GM18507 (cell line): ENCODE measurements around the gene TRIM3.

ENCODE experiments used
- DNase-seq: peaks from one replicate; pipeline ENCODE4 v3.0.0; 2011; ENCODE audit warnings: low read depth; ENCODE audit not compliant: insufficient read length; ENCODE audit errors: extremely low spot score
- FAIRE-seq: peaks from 2 replicates; lab custom pipeline; 2011; peaks lifted over from hg19 to GRCh38; lab: Jason Lieb, UNC

Gene TRIM3

DNA sequence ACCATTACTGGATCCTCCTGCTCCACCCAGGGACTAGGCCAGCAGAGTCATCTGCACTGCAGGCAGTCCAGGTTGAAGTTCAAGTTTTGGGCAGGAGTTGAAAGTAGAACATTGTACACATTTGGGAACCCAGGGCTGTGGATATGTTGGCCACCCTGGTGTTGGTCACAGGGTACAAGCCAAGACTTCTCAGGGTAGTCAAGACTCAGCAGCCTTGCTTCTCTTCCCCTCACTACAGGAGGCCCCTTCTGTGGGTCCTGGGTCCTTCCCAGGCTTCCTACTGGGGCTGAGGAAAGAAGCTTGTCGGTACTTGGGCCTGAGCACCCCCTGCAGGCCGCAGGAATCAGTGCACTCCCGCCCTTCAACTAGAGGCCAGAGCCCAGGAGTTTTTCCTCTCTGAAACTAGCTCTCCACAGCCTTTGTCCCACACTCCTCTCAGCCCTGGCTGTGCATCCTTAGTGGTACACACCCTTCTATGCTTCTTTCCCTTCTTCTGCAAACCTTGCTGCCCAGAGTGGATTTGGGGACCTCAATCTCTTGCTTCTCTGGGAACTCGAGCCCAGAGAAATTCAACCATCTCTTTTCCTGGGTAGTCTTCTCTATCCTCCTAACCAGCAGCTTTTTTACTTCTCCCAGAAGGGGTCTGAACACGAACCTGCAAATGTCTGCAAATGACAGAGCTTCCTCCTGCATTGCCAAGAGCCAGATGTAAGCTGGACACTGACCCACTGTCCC lies 30.3 kb downstream of the TRIM3 start:
- FAIRE-seq (peak; percentile 68), DNase-seq (peak; percentile 43)

DNA sequence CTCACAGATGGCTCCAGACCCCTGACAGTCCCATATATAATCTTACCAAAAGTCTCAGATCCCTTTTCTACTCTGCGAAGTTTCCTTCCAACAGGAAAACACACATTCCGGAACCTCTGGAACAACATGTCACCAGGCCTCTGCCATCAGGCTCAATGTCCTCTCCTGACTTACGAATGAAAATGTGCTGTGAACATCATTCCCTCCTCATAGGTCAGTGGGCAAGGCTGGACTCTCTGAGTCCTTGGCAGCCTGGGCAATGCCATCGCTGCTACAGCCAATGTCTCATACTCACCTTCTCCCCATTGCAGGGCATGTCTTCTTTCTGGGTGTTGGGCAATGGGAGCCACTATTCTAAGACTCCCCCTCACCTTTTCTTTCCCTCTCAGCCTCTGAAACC lies 31.3 kb downstream of the TRIM3 start:
- FAIRE-seq (no peak), DNase-seq (no peak)

DNA sequence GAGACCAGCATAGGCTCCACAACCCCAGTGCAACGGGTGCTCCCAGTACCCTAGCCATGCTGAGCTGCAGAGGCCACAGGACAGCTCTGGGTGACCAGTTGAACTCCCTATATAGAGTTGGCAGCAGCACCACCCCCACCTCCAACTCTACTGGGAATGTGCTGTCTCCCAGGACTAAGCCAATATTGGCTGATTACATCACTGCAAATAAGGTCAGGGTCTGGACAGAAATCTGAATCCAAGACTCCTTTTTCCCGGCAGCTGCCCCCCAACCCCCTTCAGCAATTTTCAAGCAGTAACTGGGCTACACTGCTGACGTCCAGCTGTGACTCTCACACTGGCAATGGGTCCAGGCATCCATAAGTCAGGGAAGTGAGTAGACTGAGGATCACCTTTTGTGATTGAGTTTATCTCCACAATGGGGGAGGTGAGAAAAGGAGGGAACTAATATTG lies 32.8 kb downstream of the TRIM3 start, which contains the start of gene HPX:
HPX (minus strand) TSS at position 82 of the 453 bp plus-strand sequence; CDS start at position 58, 24 bp downstream.
- FAIRE-seq (no peak), DNase-seq (no peak)

DNA sequence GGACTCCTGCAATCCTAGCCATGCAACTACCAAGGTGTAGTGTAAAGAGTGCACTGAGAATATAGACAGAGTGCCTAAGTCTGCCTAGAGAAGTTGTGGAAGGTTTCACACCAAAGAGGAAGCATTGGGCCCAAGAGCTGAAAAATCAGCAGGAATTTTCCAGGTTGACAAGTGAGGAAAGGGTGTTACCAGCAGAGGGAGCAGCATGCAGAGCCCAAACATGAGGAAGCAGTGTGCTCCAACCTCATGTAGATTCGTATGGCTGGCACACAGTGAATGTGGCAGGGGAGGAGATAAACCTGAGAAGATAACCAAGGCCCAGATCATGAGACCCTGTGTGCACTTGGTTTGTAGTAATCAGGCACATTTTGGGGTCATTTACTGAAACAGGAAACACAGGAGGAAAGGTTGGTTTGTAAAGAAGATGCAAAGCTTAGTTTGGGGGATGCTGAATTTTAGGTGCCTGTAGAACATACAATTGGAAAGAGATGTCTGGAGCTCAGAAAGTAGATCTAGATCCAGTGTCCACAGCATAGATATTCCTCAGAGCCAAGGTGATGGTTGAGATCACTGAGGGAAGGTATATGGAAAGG lies 34.7 kb downstream of the TRIM3 start:
- DNase-seq (no peak), FAIRE-seq (no peak)

DNA sequence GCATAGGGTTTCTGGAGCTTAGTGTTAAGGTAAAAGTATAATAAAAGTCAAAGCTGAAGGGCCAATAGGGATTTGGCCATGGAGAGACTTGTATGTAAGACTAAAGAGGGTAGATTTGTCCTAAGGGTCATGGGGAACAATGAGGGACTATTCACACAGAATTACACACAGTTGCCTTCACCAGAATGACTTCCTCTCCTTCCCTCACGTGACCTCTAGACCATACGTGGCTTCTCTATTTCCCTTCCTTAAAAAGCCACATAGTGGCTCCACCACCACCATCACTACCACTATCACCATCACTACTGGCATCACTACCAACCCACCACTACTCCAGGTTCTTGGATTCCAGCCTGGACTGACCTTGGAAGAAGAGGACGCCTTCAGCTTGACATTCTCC lies 35.7 kb downstream of the TRIM3 start:
- FAIRE-seq (no peak), DNase-seq (no peak)

DNA sequence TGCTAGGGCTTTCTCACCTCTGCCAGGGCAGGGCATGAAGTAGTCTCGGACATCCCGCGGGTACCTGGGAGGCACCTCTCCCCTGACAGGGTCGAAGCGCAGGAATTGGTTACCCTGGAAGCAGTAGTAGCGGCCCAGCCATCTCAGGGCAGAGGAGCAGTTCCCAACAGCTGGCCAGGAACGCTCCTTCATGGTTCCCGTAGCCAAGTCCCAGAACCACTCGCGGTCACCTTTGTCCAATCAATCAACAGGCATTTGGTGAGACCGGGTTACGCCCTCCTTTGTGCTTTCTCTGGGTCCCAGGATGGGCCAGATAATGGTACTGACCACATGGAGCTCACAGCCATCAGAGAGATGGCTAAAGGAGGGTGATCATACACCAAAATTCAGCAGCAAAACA lies 36.3 kb downstream of the TRIM3 start:
- FAIRE-seq (no peak), DNase-seq (no peak)

DNA sequence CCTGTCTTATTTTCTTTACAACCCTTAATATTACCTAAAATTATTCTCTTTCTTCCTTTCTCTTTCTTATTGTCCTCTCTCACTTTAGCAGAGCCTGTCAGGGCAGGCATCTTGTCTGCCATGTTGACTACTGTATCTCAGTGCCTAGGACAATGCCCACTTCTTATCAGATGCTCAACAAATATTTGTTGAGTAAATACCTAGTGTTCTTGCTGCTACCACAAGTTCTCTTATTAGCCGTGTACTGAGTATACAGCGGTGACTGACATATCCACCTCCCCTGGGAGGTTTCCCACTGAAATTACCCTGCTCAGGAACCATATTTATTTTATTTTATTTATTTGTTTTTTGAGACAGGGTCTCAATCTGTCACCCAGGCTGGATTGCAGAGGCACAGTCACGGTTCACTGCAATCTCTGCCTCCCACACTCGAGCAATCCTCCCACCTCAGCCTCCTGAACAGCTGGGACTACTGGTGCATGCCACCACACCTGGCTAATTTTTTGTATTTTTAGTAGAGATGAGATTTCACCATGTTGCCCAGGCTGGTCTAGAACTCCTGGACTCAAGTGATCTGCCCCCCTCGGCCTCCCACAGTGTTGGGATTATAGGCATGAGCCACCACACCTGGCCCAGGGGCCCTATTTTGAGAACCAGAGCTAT lies 39.6 kb downstream of the TRIM3 start:
- no peak for FAIRE-seq
- DNase-seq: no peak

DNA sequence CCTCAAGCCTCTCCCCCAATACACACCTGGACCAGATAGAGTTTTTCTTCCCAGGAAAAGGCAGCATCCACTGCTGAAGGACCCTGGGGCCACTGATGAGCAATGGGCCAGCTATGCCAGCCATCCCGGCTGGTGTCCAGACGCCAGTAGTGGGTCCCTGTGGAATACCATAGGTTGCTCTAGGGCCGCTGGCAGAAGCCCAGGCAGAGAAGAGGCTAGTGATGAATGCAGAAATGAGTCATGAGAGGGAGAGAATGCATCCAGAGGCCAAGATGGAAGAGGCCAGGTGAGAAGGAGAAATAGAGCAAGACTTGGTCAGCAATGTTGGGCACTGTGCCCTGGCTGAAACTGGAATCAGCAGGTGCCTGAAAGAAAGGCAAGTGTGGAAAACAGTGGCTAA lies 41.9 kb downstream of the TRIM3 start:
- FAIRE-seq (no peak), DNase-seq (no peak)

DNA sequence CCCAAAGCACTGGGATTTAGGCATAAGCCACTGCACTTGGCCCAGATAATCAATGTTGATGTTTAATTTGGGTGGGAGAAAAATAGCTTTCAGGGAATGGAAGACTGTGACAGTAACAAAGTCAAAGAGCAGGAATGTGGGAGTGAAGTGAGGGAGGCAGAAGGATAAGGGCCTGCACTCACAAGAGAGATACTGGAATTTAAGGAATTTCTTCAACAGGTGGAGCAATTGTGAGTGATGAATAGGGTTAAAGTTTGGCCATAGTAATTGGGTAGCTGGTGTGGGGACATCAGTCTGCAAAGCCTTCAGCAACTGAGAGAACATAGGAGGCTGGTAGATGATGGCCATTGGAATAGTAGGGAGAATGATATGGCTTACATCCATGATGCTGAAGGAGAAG lies 46.2 kb downstream of the TRIM3 start:
- DNase-seq: no peak
- FAIRE-seq: no peak

DNA sequence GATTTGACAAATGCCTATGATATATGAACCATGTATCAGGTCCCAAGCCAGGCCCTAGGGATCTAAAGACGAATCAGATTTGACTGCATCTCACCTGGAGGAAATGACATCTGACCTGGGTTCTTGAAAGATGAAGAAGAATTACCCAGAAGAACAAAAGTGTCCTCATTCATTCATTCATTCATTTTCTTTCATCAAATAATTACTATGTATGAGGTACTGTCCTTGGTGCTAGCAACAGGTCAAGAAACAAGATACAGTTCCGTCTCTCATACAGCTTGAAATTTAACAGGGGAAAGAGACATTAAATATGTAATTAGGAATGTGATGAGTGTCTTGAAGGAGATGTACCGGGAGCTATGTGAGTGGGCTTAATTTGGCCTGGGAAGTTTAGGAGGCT lies 53.1 kb downstream of the TRIM3 start:
- no peak for FAIRE-seq

DNA sequence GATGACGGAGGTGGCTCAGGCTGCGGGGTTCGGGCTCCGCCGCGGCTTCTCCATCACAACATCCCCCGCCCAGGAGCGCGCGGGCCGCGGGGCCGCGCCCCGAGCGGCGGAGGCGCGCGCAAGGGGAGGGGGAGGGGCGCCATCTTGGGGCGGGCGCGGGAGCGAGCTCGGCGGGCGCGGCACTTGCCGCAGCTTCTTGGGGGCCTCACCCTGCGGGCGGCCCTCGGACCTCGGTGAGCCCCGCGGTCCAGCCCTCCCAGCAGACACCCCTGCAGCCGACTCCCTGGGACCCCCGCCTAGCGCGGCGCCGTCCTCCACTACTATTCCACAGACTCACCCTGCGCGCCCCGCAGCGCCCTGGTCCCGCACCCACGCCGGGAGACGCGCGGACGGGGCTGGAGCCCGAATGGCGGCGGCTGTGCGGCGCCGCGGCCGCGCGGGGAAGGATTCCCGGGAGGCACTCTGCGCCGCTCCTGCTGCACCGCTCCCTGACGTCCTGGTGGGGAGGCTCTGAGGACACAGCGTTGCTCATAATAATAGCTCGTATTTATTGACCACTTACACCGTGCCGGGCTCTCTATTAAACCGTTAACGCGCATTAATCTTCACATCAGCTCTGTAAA lies 54.6 kb downstream of the TRIM3 start, which contains the start of gene APBB1:
APBB1 (minus strand) TSS at position 86 of the 623 bp plus-strand sequence. CDS start 7,747 bp downstream, outside the sequence.
- DNase-seq (no peak), FAIRE-seq (no peak)

More for the DNA sequence above, 53.1 kb downstream of the TRIM3 start:
- DNase-seq: no peak

DNA sequence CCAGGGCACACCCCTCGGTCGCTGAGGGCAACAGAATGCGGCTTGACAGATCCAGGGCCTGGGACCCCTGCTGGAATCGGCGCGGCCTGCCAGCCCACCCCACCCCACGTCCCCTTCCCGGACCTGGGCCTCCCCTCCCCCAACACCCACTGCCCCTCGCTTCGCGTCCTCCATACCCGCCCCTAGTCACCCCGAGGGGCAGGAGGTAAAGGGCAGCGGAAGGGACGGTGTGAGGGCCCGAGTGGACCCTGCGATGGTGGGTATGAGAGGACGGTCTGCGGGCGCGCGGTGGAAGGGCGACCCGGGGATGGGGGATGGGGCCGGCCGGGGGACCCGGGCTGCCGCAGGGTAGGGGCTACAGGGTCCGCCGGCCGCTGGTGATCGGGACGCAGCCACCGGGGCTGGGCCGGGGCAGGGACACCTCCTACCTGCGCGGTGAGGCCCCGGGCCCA lies 55.2 kb downstream of the TRIM3 start:
- FAIRE-seq (no peak), DNase-seq (no peak)

DNA sequence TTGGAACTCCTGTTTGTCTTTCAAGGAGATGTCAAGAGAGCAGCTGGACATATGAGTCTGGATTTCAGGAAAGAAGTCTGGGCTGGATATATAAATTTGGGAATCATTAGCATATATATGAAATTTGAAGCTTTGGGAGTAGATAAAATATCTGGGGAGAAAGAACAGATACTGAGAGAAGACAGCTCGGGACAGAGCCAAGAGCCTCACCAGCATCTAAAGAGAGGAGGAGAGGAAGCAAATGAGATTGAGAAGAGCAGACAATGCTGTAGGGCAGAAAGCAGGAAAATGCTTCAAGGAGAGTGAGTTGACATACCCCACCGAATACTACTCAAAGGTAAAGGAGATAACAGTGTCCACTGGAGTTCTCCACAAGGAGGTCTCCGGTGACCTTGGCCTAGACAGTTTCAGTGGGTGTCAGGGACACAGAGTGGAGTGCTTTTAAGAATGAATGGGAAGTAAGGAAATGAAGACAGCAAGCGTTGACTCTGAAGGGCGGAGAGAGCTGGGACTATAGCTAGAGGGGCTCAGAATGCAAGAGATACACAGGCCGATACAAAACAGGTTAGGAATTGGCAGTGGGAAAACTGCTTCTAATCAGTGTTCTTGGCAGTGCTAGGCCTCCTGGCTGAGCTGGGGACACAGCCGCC lies 55.7 kb downstream of the TRIM3 start:
- FAIRE-seq (no peak), DNase-seq (no peak)

DNA sequence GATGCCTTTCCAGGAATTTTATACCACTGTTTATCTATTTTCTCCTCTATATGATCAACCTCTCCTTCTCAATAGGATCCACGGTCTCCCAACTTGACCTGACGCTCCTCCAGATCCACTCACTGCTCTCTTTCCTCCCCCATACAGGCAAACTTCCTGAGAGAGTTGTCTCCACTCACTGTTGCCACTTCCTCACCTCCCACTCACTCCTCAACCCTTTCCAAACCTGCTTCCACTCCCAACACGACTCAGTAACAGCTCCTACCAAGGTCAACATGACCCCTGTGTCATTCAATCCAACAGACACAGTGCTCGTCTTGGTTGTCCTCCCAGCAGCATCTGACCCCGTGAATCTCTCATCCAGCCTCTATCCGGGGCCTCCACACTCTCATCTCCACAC lies 57.9 kb downstream of the TRIM3 start:
- no peak for FAIRE-seq
- no peak for DNase-seq

DNA sequence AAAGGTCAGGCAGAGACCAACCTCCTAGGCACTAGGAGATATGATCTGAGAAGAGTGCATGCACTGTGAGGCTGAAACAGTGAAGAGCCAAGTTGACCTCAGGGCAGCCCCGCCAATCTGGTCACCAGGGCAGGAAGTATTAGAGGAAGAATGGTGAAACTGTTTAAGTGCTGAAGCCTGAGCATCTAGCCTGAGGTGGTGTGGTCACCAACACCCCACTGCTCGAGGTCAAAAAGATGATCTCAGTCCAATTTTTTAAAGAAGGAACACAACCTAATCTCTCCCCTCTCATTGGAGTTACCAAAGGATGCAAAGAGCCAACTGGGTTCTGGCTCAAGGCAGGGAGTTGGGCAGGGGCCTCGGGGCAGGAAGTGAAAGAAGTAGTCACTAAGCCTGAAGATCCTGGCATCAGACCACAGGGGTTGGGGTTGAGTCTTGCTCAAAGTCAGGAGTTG lies 58.8 kb downstream of the TRIM3 start:
- DNase-seq (no peak), FAIRE-seq (no peak)

DNA sequence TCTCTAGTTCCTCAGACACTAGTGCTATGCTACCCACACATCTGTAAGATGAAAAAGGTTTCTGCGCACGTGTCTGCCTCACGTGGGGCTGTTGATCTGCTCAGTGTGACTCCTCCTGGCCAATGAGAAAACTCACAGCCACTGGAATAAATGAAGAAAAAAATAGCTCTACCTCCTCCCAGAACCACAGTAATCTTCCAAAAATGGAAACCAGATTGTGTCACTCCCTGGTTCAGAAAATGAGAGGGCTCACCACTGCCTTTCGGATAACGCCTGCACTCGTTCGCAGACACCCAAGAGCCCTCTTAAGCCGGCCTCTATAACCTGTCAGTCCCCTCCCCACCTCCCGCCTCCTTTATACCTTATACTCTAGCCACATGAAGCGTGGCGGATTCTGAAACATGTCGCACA lies 59.9 kb downstream of the TRIM3 start:
- DNase-seq: no peak
- FAIRE-seq: no peak

DNA sequence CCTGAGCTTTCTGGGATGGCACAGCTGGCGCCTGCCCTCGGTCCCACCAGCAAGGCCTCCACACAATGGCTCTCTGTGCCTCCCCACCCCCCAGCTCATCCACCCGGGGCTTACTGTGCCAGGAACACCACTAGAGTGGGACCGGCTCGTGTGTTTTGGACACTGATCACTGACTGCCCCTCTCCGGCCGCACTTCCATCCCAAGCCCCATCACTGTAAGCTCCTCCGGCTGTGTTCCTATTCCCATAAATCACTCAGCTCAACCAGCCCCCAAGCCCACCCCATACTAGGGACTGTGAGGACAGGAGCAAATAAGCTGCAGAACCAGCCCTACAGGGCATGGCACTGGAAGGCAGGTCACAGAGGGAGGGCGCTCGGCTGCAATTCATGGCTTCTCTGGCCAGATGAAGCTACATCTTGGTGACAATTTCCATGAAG lies 62.1 kb downstream of the TRIM3 start:
- no peak for FAIRE-seq
- DNase-seq: no peak

DNA sequence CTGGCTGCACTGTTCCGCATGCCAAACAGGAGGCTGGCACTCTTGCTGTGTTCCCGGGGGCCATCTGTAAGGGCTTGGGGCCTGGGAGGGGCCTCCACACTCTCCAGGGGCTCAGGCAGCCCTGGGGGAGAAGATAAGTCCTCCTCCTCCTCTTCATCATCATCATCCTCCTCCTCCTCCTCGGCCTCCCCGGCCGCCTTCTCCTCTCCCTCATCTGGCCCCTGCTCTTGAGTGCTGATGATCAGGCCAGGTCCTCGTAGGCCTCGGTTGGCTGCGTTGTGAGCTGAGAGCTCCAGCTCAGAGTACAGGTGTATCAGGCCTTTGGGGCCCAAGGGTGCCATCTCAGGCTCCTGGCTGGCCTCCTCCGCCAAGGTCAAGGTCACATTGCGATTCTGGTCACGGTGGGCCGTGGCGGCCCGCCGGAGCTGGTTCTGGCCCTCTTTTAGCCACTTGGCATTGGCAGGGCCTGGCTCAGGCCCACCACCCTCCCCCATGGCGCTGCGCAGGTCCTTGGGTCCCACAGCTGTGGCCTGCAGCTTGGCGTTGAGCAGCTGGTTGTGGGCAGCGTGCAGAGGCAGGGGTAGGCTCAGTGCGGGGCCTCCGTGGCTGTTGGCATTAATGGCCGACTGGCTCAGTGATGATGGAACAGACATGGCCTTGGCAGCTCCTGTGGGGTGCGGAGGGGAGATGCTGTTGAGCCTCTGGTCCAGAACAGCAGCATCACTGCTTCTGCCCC lies 62.9 kb downstream of the TRIM3 start:
- no peak for FAIRE-seq
- no peak for DNase-seq

DNA sequence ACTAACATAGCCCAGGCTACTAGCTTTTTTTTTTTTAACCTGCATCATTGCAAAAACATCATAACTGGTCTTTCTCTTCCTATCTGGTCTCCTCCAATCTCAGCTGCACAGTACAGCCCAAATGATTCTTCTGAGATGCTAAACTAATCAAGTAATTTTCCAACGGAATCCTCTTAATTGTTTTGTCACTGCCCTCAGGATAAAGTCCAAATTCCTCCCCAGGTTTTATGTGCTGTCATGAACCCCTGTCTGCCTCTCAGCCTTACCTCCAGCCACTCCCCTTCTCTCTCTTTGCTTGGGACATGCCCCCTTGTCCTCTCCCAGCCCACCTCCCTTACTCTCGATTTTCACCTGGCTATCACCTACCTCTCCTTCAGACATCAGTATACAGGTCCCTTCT lies 67.4 kb downstream of the TRIM3 start:
- FAIRE-seq: no peak

More for the DNA sequence above, 67.4 kb downstream of the TRIM3 start:
- DNase-seq: no peak
